ENCODE measurements around the gene PROSER3.

Gene PROSER3

GRCh38 chr19:35805526-35806102, 47.6 kb downstream of the PROSER3 start:
- H3F3A ChIP-seq (ENCODE audit: insufficient read depth, low read length), result no peaks in the 10 kb centered on the region
- no peak overlapping the region for H3K4me2 ChIP-seq (ENCODE audit: low read length)
- TF ChIP-seq CTCF (IDR thresholded peaks at IDR 0.05; ENCODE audit: low read length) (no peak), EZH2 (IDR thresholded peaks at IDR 0.05; ENCODE audit: borderline replicate concordance, low read length) (no peak)
- H3K79me2 ChIP-seq (ENCODE audit: insufficient read depth, low read length), result no peaks in the 10 kb centered on the region
- H2AFZ ChIP-seq (ENCODE audit: low read length), result no peak overlapping the region
- no peak overlapping the region for H3K27ac ChIP-seq (ENCODE audit: low read depth, low read length, poor library complexity, severe bottlenecking)
- H3K4me1 ChIP-seq (ENCODE audit: insufficient read depth, low read length, severe bottlenecking), result no peaks in the 10 kb centered on the region
- no peaks in the 10 kb centered on the region for H3K36me3 ChIP-seq (ENCODE audit: insufficient read depth, low read length)
- no peaks in the 10 kb centered on the region for H3K9me2 ChIP-seq (ENCODE audit: low read depth, low read length)
- no peak overlapping the region for H3K9ac ChIP-seq (ENCODE audit: low read length)
- H3K9me3 ChIP-seq (ENCODE audit: low read length), result no peaks in the 10 kb centered on the region
- H3K4me3 ChIP-seq (ENCODE audit: low read depth, low read length, poor library complexity, severe bottlenecking), result no peak overlapping the region
- 0 out of 2 replicates have a peak, but pooled peaks cover 10% of the 10 kb centered on the region for H3K27me3 ChIP-seq (ENCODE audit: insufficient read depth, low read length)
- H4K20me1 ChIP-seq (ENCODE audit: insufficient read depth, low read length), result no peaks in the 10 kb centered on the region

DNA sequence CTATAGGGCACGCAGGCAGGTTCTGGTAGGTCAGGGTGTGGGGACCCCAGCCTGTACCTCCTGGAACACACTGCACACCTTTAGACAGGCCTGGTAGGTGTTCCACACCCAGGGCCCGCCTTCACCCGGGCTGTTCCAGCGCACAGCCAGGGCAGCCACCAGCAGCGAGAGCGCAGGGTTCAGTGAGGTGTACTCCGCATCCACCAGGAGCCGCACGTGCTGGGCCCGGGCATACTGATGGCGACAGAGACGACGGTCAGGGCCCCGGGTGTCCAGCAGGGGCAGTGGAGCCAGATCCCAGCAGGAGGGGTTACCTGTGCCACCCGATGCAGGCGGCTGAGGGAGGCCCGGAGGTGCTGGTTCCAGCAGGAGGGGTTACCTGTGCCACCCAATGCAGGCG, 48.6 kb downstream of the PROSER3 start:
- H4K20me1 ChIP-seq (ENCODE audit: insufficient read depth, low read length), result no peaks in the 10 kb centered on the region
- no peaks in the 10 kb centered on the region for H3K4me1 ChIP-seq (ENCODE audit: insufficient read depth, low read length, severe bottlenecking)
- TF ChIP-seq CTCF (IDR thresholded peaks at IDR 0.05; ENCODE audit: low read length) (no peak), EZH2 (IDR thresholded peaks at IDR 0.05; ENCODE audit: borderline replicate concordance, low read length) (no peak)
- no peaks in the 10 kb centered on the region for H3K9me2 ChIP-seq (ENCODE audit: low read depth, low read length)
- H3K79me2 ChIP-seq (ENCODE audit: insufficient read depth, low read length), result no peaks in the 10 kb centered on the region
- no peaks in the 10 kb centered on the region for H3F3A ChIP-seq (ENCODE audit: insufficient read depth, low read length)
- H3K9ac ChIP-seq (ENCODE audit: low read length), result no peak overlapping the region
- 0 out of 2 replicates have a peak, but pooled peaks cover 10% of the 10 kb centered on the region for H3K27me3 ChIP-seq (ENCODE audit: insufficient read depth, low read length)
- H2AFZ ChIP-seq (ENCODE audit: low read length), result no peak overlapping the region
- H3K9me3 ChIP-seq (ENCODE audit: low read length), result no peaks in the 10 kb centered on the region
- no peaks in the 10 kb centered on the region for H3K36me3 ChIP-seq (ENCODE audit: insufficient read depth, low read length)
- H3K27ac ChIP-seq (ENCODE audit: low read depth, low read length, poor library complexity, severe bottlenecking), result no peak overlapping the region
- H3K4me3 ChIP-seq (ENCODE audit: low read depth, low read length, poor library complexity, severe bottlenecking), result no peak overlapping the region
- no peak overlapping the region for H3K4me2 ChIP-seq (ENCODE audit: low read length)

- Histone ChIP-seq H3K9ac (ENCODE audit: low read length) (no peak overlapping the region), H3K4me1 (ENCODE audit: insufficient read depth, low read length, severe bottlenecking) (no peaks in the 10 kb centered on the region), H2AFZ (ENCODE audit: low read length) (no peak overlapping the region)
Observed at GRCh38 chr19:35807633-35808032, 49.7 kb downstream of the PROSER3 start.

More at GRCh38 chr19:35807633-35808032, 49.7 kb downstream of the PROSER3 start:
- no peak overlapping the region for H3K4me2 ChIP-seq (ENCODE audit: low read length)
- no peaks in the 10 kb centered on the region for H3K9me2 ChIP-seq (ENCODE audit: low read depth, low read length)
- no peaks in the 10 kb centered on the region for H3K79me2 ChIP-seq (ENCODE audit: insufficient read depth, low read length)
- no peaks in the 10 kb centered on the region for H3K36me3 ChIP-seq (ENCODE audit: insufficient read depth, low read length)
- no peaks in the 10 kb centered on the region for H4K20me1 ChIP-seq (ENCODE audit: insufficient read depth, low read length)
- no peaks in the 10 kb centered on the region for H3F3A ChIP-seq (ENCODE audit: insufficient read depth, low read length)
- no peak overlapping the region for H3K27ac ChIP-seq (ENCODE audit: low read depth, low read length, poor library complexity, severe bottlenecking)
- H3K9me3 ChIP-seq (ENCODE audit: low read length), result no peaks in the 10 kb centered on the region
- 0 out of 2 replicates have a peak, but pooled peaks cover 10% of the 10 kb centered on the region for H3K27me3 ChIP-seq (ENCODE audit: insufficient read depth, low read length)
- H3K4me3 ChIP-seq (ENCODE audit: low read depth, low read length, poor library complexity, severe bottlenecking), result no peak overlapping the region
- no peak for TF ChIP-seq EZH2 (IDR thresholded peaks at IDR 0.05; ENCODE audit: borderline replicate concordance, low read length)
- no peak for TF ChIP-seq CTCF (IDR thresholded peaks at IDR 0.05; ENCODE audit: low read length)

Data from OCI-LY1 (cell line).